Measurements from ENCODE around the gene JADE2. TPM values are rescaled to one million over a fixed set of nuclear protein-coding genes. Genes with fewer than 3 reads are reported as not detected.

Gene JADE2
- total RNA-seq, 2 donors from 2014 or later, result 28.0 to 41.0 TPM

DNA sequence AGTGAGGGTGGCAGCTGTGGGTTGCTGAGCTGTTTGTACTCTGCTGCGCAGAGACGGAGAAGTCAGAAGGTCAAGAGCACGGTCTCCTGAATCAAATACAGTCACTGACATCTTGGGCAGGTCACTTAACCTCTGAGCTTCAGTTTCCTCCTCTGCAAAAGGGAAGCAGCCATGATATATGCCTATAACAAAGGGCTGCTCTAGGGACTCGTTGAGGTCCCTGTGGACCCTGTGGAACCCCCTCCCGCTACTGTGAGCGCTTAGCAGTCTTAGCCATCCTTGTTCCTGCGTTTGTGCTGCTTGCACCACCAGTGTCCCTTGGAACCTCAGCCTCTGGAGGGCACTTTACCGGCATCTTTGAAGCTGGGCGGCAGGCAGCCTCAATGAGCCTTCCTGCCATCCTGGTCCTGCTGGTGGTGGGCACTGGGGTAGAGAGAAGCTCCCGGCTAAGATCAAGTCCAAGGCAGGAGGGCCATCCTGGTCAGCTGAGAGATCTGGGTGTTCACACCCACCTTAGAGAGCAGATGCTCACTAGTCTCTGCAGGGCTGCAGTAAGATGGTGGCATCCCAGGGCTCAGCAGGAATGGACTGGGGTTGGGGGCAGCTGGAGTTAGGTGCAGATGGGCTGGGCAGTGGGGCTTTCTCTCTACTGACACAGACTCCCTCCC lies 8.7 kb downstream of the JADE2 start:
- Histone ChIP-seq H3K4me3 (no peak overlapping the region), H3K9me3 (no peaks in the 10 kb centered on the region), H3K4me1 (peaks cover 54% of the 10 kb centered on the region), H3K27me3 (no peaks in the 10 kb centered on the region), H3K36me3 (replicated peaks in 1 of 2; ENCODE audit: insufficient read depth in 1 of 2, low read depth in 2 of 2) (peaks cover 8 to 19% of the 10 kb centered on the region in 2 donors), H3K27ac (no peak overlapping the region)
- DNase-seq (no peak), ATAC-seq (no peak)
- intact Hi-C loops (cut with DNase I), result loop anchor here (5.0 kb wide), 2 partner anchors 43 to 127 kb away; no protein-coding TSS in a partner anchor
- no peak for TF ChIP-seq POLR2A (IDR thresholded peaks at IDR 0.05)
- whole genome bisulfite sequencing, 2 donors, result 68 to 82% methylated on average over 8 to 10 of the region's 10 CpGs

- Histone ChIP-seq H3K36me3 (replicated peaks in 1 of 2; ENCODE audit: insufficient read depth in 1 of 2, low read depth in 2 of 2) (peaks cover 14 to 21% of the 10 kb centered on the region in 2 donors), H3K4me1 (peaks cover 49% of the 10 kb centered on the region), H3K27ac (no peak overlapping the region), H3K9me3 (no peaks in the 10 kb centered on the region), H3K27me3 (no peaks in the 10 kb centered on the region), H3K4me3 (no peak overlapping the region)
- no peak for TF ChIP-seq POLR2A (IDR thresholded peaks at IDR 0.05)
- TF ChIP-seq, protein P1, sequence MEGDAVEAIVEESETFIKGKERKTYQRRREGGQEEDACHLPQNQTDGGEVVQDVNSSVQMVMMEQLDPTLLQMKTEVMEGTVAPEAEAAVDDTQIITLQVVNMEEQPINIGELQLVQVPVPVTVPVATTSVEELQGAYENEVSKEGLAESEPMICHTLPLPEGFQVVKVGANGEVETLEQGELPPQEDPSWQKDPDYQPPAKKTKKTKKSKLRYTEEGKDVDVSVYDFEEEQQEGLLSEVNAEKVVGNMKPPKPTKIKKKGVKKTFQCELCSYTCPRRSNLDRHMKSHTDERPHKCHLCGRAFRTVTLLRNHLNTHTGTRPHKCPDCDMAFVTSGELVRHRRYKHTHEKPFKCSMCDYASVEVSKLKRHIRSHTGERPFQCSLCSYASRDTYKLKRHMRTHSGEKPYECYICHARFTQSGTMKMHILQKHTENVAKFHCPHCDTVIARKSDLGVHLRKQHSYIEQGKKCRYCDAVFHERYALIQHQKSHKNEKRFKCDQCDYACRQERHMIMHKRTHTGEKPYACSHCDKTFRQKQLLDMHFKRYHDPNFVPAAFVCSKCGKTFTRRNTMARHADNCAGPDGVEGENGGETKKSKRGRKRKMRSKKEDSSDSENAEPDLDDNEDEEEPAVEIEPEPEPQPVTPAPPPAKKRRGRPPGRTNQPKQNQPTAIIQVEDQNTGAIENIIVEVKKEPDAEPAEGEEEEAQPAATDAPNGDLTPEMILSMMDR (IDR thresholded peaks at IDR 0.05), result no peak
- DNase-seq, result no peak
- 90 to 94% methylated on average over 5 of the region's 5 CpGs for WGBS, 2 donors
- intact Hi-C loops (cut with DNase I), result loop anchor here (5.0 kb wide), 2 partner anchors 43 to 127 kb away; no protein-coding TSS in a partner anchor
- no peak for ATAC-seq
Measured at GRCh38 chr5:134534726-134535110, 9.2 kb downstream of the JADE2 start.

GRCh38 chr5:134536876-134537275 lies 11.4 kb downstream of the JADE2 start:
- 37 to 71% methylated on average over 1 of the region's 1 CpG for WGBS, 2 donors
- Histone ChIP-seq H3K27me3 (no peaks in the 10 kb centered on the region), H3K27ac (no peak overlapping the region), H3K36me3 (replicated peaks in 1 of 2; ENCODE audit: insufficient read depth in 1 of 2, low read depth in 2 of 2) (peaks cover 18 to 32% of the 10 kb centered on the region in 2 donors), H3K4me1 (peaks cover 27% of the 10 kb centered on the region), H3K4me3 (no peak overlapping the region), H3K9me3 (no peaks in the 10 kb centered on the region)
- TF ChIP-seq, protein P1 (IDR thresholded peaks at IDR 0.05), result no peak
- TF ChIP-seq POLR2A (IDR thresholded peaks at IDR 0.05), result no peak
- ATAC-seq, result no peak
- DNase-seq, result no peak
- intact Hi-C loops (cut with DNase I), result no loop called here

GRCh38 chr5:134537297-134537696 lies 11.8 kb downstream of the JADE2 start:
- H3K27ac ChIP-seq, result no peak overlapping the region
- no peaks in the 10 kb centered on the region for H3K9me3 ChIP-seq
- ATAC-seq (no peak), DNase-seq (no peak)
- TF ChIP-seq, protein P1 (IDR thresholded peaks at IDR 0.05), result no peak
- TF ChIP-seq POLR2A (IDR thresholded peaks at IDR 0.05), result no peak
- peaks cover 23% of the 10 kb centered on the region for H3K4me1 ChIP-seq
- no peak overlapping the region for H3K4me3 ChIP-seq
- no peaks in the 10 kb centered on the region for H3K27me3 ChIP-seq
- peaks cover 18 to 32% of the 10 kb centered on the region in 2 donors for H3K36me3 ChIP-seq (replicated peaks in 1 of 2; ENCODE audit: insufficient read depth in 1 of 2, low read depth in 2 of 2)
- intact Hi-C loops (cut with DNase I), result no loop called here

- intact Hi-C loops (cut with DNase I), result no loop called here
- no peak overlapping the region for H3K4me3 ChIP-seq
- no peaks in the 10 kb centered on the region for H3K27me3 ChIP-seq
- DNase-seq, result no peak
- H3K36me3 ChIP-seq (replicated peaks in 1 of 2; ENCODE audit: insufficient read depth in 1 of 2, low read depth in 2 of 2), result peaks cover 18 to 32% of the 10 kb centered on the region in 2 donors
- no peak overlapping the region for H3K27ac ChIP-seq
- no peak for ATAC-seq
- TF ChIP-seq POLR2A (IDR thresholded peaks at IDR 0.05), result no peak
- TF ChIP-seq, protein P1 (IDR thresholded peaks at IDR 0.05), result no peak
- H3K4me1 ChIP-seq, result peaks cover 13% of the 10 kb centered on the region
- no peaks in the 10 kb centered on the region for H3K9me3 ChIP-seq
- WGBS, 2 donors, result 83 to 90% methylated on average over 3 of the region's 3 CpGs
Measured at GRCh38 chr5:134538296-134538695, 12.8 kb downstream of the JADE2 start.
